GM18873 (cell line): ENCODE results near the gene PODXL2.
"Not testable (repeated sequence)": the region's sequence is repeated elsewhere in the genome, so short reads cannot be mapped to it uniquely, and the experiment has no call there.

Experiments used
- ATAC-seq: cut with Tn5 transposase; IDR thresholded peaks from one replicate; pipeline ENCODE4 v1.9.1; 2021; ENCODE audit warnings: mild to moderate bottlenecking, moderate library complexity, moderate number of reproducible peaks; ENCODE audit not compliant: unreplicated experiment, low FRiP score

The PODXL2 gene

DNA sequence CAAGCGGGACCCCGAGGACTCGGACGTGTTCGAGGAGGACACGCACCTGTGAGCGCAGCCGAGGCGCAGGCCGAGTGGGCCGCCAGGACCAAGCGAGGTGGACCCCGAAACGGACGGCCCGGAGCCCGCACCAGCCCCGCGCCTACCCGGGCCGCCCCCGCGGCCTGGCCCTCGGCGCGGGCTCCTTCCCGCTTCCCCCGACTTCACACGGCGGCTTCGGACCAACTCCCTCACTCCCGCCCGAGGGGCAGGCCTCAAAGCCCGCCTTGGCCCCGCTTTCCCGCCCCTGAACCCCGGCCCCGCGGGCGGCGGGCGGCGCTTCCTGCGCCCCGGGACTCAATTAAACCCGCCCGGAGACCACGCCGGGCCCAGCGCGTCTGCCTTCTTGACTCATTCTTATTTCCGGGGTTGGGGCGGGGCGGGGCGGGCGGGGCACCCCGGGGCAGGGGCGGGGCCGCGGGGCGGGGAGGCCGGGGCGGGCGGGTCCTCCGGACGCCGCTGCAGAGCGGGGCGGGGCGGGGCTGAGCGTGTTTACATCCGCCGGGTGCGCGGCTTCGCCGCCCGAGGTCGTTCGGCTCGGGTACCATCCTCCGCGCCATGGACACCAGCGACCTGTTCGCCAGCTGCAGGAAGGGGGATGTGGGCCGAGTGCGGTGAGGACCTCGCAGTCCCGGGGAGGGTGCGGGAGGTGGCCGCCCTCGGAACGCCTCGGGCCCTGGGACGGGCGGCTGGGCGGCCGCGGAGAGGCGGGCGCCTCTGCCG lies 43.6 kb downstream of the PODXL2 start, which contains the start of gene ABTB1:
TSS of gene ABTB1 (plus strand) at position 524 of the 762 bp plus-strand sequence. CDS start at position 598, 74 bp downstream.
- ATAC-seq = no peak

- ATAC-seq = no peak
Observed at GRCh38 chr3:127673191-127674100, 44.5 kb downstream of the PODXL2 start.

GRCh38 chr3:127674101-127674721 lies 45.2 kb downstream of the PODXL2 start:
- ATAC-seq = no peak

GRCh38 chr3:127674790-127675189 lies 45.8 kb downstream of the PODXL2 start:
- ATAC-seq = no peak

GRCh38 chr3:127675651-127676391 lies 46.8 kb downstream of the PODXL2 start:
- no peak for ATAC-seq

GRCh38 chr3:127676456-127676855 lies 47.5 kb downstream of the PODXL2 start:
- no peak for ATAC-seq

DNA sequence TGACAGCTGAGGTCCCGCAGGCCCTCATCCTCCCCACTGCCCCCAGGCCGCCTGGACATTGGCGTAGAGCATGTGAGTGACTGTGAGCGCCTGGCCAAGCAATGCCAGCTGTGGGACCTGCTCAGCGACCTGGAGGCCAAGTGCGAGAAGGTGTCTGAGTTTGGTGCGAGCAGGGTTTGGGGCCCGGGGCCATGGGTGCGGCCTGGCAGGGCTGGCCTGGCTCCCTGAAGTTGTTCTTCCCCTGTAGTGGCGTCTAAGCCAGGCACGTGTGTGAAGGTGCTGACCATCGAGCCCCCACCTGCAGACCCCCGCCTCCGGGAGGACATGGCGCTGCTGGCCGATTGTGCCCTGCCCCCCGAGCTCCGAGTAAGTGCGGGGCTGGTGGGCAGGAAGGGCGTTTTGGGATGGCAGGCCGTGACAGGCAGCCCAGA lies 48.0 kb downstream of the PODXL2 start:
- no peak for ATAC-seq

- ATAC-seq = no peak
Observed at GRCh38 chr3:127677541-127678314, 48.7 kb downstream of the PODXL2 start.

- ATAC-seq = no peak
Observed at GRCh38 chr3:127678315-127678599, 49.3 kb downstream of the PODXL2 start.

- no peak for ATAC-seq
Observed at GRCh38 chr3:127678611-127679533, 49.9 kb downstream of the PODXL2 start.

DNA sequence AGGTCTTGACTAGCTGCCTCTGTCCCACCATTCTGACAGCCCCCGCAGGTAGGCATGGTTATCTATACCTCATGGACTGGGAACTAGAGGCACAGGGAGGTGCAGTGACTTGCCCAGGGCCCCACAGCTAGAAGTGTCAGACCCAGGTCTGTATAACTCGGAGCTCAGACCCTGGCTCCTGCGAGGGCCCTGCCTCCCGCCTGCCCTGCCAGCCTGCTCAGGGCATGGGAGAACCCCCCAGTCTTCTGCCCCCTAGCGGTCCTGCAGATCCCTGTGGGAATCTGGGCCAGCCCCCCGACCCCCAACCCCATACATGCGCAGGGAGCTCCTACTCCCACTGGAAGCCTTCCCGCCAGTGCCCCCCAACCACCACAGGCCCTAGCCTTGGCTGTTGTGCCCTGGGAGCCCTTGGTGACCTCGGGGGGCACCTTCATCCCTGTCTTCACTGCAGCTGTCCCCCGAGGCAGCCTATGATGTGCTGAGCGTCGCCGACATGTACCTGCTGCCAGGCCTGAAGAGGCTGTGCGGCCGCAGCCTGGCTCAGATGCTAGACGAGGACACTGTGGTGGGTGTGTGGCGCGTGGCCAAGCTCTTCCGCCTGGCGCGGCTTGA lies 50.7 kb downstream of the PODXL2 start:
- no peak for ATAC-seq

- no peak for ATAC-seq
Observed at GRCh38 chr3:127680146-127680661, 51.2 kb downstream of the PODXL2 start.

DNA sequence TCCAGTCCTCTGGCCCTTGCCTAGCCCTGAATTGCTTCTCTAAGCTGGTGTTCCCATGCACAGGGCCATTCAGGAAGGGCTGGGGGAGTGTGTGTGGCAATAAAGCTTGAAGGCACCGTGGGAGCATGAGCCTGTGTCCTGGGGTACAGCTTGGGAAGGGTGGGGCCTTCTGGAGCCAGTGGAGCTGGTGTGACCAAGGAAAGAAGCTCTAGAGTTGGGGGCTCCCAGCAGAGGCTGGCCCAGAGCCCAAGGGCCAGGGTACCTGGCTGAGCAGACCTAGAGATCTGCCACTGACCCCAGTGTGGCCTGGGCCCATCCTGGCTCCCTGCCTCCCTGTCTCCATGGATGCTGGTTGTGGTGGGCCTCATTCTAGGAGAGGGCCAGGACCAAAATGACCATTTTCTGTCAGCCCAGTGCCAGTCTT lies 51.8 kb downstream of the PODXL2 start:
- no peak for ATAC-seq

- ATAC-seq = not testable (repeated sequence)
Observed at GRCh38 chr3:127682175-127682554, 53.2 kb downstream of the PODXL2 start.

- no peak for ATAC-seq
Observed at GRCh38 chr3:127682561-127682960, 53.6 kb downstream of the PODXL2 start.

DNA sequence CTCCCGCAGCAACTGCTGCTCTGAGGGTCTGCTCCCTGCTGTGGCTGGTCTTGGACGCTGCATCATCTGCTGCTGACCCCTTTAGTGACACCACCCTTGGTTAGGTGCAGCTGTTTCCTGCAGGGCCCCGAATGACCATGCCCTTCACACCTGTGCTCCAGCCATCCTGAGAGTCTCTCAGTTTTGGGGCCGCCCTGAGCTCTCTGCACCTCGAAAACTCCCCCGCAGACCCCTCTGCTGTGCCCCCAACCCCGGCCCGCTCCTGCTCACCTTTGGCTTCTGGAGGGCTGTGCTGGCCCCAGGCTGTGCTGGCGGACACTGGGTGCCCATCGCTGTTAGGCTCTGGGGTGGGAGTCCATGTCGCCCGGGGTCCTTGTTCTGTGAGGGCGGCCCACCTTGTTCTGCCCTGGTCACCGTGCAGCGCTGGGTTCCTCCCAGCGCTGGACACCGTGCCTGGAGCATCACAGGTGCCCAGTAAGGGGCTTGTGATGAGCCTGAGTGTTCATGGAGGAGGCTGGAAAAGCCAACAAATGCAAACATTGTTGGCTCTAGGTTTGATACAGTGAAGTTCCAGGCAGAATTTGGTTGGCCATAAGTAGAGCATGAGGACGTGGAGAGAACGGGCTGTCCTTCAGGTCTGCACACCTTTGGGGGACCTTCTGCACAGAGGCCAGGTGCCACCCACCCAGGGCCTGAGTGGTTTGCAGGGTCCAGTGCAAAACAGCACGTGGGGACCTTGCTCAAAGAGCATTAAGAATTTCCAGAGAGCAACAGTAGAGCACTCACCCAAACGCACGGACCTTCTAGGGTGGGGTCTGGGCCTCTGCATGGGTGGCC lies 56.1 kb downstream of the PODXL2 start:
- no peak for ATAC-seq
